KMS-11 (cell line): ENCODE measurements around the gene TMPRSS11A.

ENCODE experiments used
- H2AFZ ChIP-seq: fragments of 200-600 bp; sonication (generic); 2 replicates; pipeline ENCODE4 v1.6.1; 2016; ENCODE audit warnings: antibody characterized with exemption, mixed run types, low read depth
- H3K27ac ChIP-seq: fragments of 200-600 bp; sonication (generic); 2 replicates; pipeline ENCODE4 v1.6.1; 2016; ENCODE audit warnings: mild to moderate bottlenecking, mixed run types
- H3K27me3 ChIP-seq: fragments of 200-600 bp; sonication (generic); 2 replicates; pipeline ENCODE4 v1.6.1; 2017; ENCODE audit warnings: mild to moderate bottlenecking, low read depth, mixed run types, moderate library complexity; ENCODE audit not compliant: insufficient read depth
- H3K36me3 ChIP-seq: fragments of 200-600 bp; sonication (generic); 2 replicates; pipeline ENCODE4 v1.6.1; 2017; ENCODE audit warnings: mild to moderate bottlenecking, mixed run types; ENCODE audit not compliant: insufficient read depth
- H3K4me1 ChIP-seq: fragments of 200-600 bp; sonication (generic); 2 replicates; pipeline ENCODE4 v1.6.1; 2016; ENCODE audit warnings: mild to moderate bottlenecking, low read depth, mixed run types; ENCODE audit not compliant: poor library complexity, severe bottlenecking
- H3K4me2 ChIP-seq: fragments of 200-600 bp; sonication (generic); 2 replicates; pipeline ENCODE4 v1.7.0; 2016; ENCODE audit warnings: mild to moderate bottlenecking, mixed run types
- H3K4me3 ChIP-seq: fragments of 200-600 bp; sonication (generic); IDR thresholded peaks from 2 replicates; pipeline ENCODE4 v1.6.1; 2017; ENCODE audit warnings: low read depth, low read length, mixed read lengths; ENCODE audit not compliant: insufficient read depth
- H3K79me2 ChIP-seq: fragments of 200-600 bp; sonication (generic); 2 replicates; pipeline ENCODE4 v1.6.1; 2016; ENCODE audit warnings: low read depth, mixed run types; ENCODE audit not compliant: insufficient read depth
- H3K9ac ChIP-seq: fragments of 200-600 bp; sonication (generic); 2 replicates; pipeline ENCODE4 v1.6.1; 2016; ENCODE audit warnings: mild to moderate bottlenecking, mixed run types
- H4K20me1 ChIP-seq: fragments of 200-600 bp; sonication (generic); 2 replicates; pipeline ENCODE4 v1.6.1; 2016; ENCODE audit warnings: mild to moderate bottlenecking, mixed run types; ENCODE audit not compliant: insufficient read depth
- CTCF ChIP-seq: fragments of 200-600 bp; sonication (generic); conservative IDR thresholded peaks from 2 replicates; pipeline ENCODE4 v1.6.1; 2017; ENCODE audit warnings: low read depth, mild to moderate bottlenecking, antibody characterized with exemption, low read length, moderate library complexity, mixed read lengths

Gene TMPRSS11A

GRCh38 chr4:67963356-67963755 is at the start of gene TMPRSS11A:
TMPRSS11A (minus strand) TSS chr4:67963493; CDS start chr4:67963393, 100 bp downstream.
- H3K27ac ChIP-seq, result no peak within 1 kb of the TSS
- TF ChIP-seq CTCF, result no peak
- no peak within 1 kb of the TSS for H3K9ac ChIP-seq
- no peaks in the 10 kb centered on the region for H3K27me3 ChIP-seq
- no peaks in the 10 kb centered on the region for H4K20me1 ChIP-seq
- no peaks in the 10 kb centered on the region for H3K4me1 ChIP-seq
- H2AFZ ChIP-seq, result no peak within 1 kb of the TSS
- H3K79me2 ChIP-seq, result no peaks in the 10 kb centered on the region
- H3K4me2 ChIP-seq, result no peak within 1 kb of the TSS
- H3K36me3 ChIP-seq, result no peaks in the 10 kb centered on the region
- H3K4me3 ChIP-seq, result no peak within 1 kb of the TSS

- no peak overlapping the region for H3K27ac ChIP-seq
- H3K4me3 ChIP-seq, result no peak overlapping the region
- no peaks in the 10 kb centered on the region for H3K79me2 ChIP-seq
- H4K20me1 ChIP-seq, result no peaks in the 10 kb centered on the region
- no peak overlapping the region for H2AFZ ChIP-seq
- H3K36me3 ChIP-seq, result no peaks in the 10 kb centered on the region
- no peak overlapping the region for H3K9ac ChIP-seq
- peaks cover 21% of the 10 kb centered on the region for H3K4me1 ChIP-seq
- peak overlapping the region; percentile 22; the same call in 1 of the 2 replicates for H3K4me2 ChIP-seq
- no peak for TF ChIP-seq CTCF
- H3K27me3 ChIP-seq, result no peaks in the 10 kb centered on the region
These were observed 48.4 kb upstream of the TMPRSS11A start for GRCh38 chr4:68011684-68012083.

DNA sequence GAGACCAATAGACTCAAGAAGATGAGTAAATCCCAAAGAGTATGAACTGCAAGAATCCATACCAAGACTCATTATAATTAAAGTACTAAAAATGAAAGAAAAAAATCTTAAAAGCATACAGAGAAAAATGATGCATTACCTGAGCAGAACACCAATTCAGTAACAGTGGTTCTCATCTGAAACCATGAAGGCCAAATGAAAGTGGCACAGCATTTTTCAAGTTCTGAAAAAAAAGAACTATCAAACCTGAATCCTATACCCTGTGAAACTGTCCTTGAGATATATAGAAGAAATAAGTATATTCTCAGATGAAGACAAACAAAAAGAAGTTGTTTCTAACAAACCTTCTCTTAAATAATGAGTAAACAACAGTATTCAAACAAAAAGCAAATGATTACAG is 39.6 kb upstream of the TMPRSS11A start:
- Histone ChIP-seq H3K27ac (no peak overlapping the region), H3K27me3 (no peaks in the 10 kb centered on the region)

GRCh38 chr4:67996127-67996526 is 32.8 kb upstream of the TMPRSS11A start:
- no peak for TF ChIP-seq CTCF
- H3K27me3 ChIP-seq, result no peaks in the 10 kb centered on the region
- no peak overlapping the region for H3K4me2 ChIP-seq
- no peaks in the 10 kb centered on the region for H3K79me2 ChIP-seq
- H3K4me3 ChIP-seq, result no peak overlapping the region
- H3K36me3 ChIP-seq, result no peaks in the 10 kb centered on the region
- no peaks in the 10 kb centered on the region for H3K4me1 ChIP-seq
- no peak overlapping the region for H3K27ac ChIP-seq
- H3K9ac ChIP-seq, result no peak overlapping the region
- H2AFZ ChIP-seq, result no peak overlapping the region
- H4K20me1 ChIP-seq, result no peaks in the 10 kb centered on the region

More for the DNA sequence above, 39.6 kb upstream of the TMPRSS11A start:
- Histone ChIP-seq H3K4me2 (no peak overlapping the region), H4K20me1 (no peaks in the 10 kb centered on the region), H3K4me3 (no peak overlapping the region), H3K36me3 (no peaks in the 10 kb centered on the region), H2AFZ (no peak overlapping the region), H3K79me2 (no peaks in the 10 kb centered on the region), H3K4me1 (no peaks in the 10 kb centered on the region), H3K9ac (no peak overlapping the region)
- TF ChIP-seq CTCF, result no peak
